ENCODE data around the gene ARHGEF4. TPM values are rescaled to one million over a fixed set of nuclear protein-coding genes. Genes with fewer than 3 reads are reported as not detected.

Gene ARHGEF4
- total RNA-seq, 1 experiment from 2014 or later = 26.6 TPM

GRCh38 chr2:130823171-130823885, 13.4 kb upstream of the ARHGEF4 start:
- Histone ChIP-seq H2AFZ (ENCODE audit: low read depth, low read length, poor library complexity, severe bottlenecking) (no peak overlapping the region), H4K20me1 (ENCODE audit: insufficient read depth) (no peaks in the 10 kb centered on the region), H3K4me1 (ENCODE audit: control insufficient read depth in 1 of 2, insufficient read depth in 2 of 2, low read length in 2 of 2) (peaks cover 0 to 29% of the 10 kb centered on the region in 2 experiments; a peak in 2 of 4 replicates), H3K4me2 (ENCODE audit: low read length) (no peak overlapping the region), H3K9me3 (ENCODE audit: control insufficient read depth in 1 of 2, insufficient read depth in 1 of 2, low read depth in 1 of 2, low read length in 2 of 2) (no peaks in the 10 kb centered on the region), H3K27me3 (ENCODE audit: insufficient read depth, low read length) (no peaks in the 10 kb centered on the region), H3K36me3 (ENCODE audit: control insufficient read depth in 1 of 2, insufficient read depth in 2 of 2, low read length in 2 of 2) (no peaks in the 10 kb centered on the region), H3K4me3 (replicated peaks in 1 of 2; ENCODE audit: low read depth in 1 of 2, low read length in 2 of 2) (no peak overlapping the region), H3K9ac (ENCODE audit: low read length) (no peak overlapping the region), H3K79me2 (ENCODE audit: insufficient read depth, low read length) (no peaks in the 10 kb centered on the region), H3K9me2 (ENCODE audit: insufficient read depth) (no peaks in the 10 kb centered on the region), H3K27ac (ENCODE audit: low read depth, low read length) (no peak overlapping the region)
- CTCF ChIA-PET = no interaction called here
- POLR2A ChIA-PET = no interaction called here
- TF ChIP-seq JUND (IDR thresholded peaks at IDR 0.05) = no peak
- TF ChIP-seq ZFX (IDR thresholded peaks at IDR 0.05) = no peak
- no peak for TF ChIP-seq EGR1 (IDR thresholded peaks at IDR 0.05; ENCODE audit: low read depth)
- no peak for TF ChIP-seq ZBTB33 (IDR thresholded peaks at IDR 0.05; ENCODE audit: extremely low read depth, insufficient replicate concordance, low read length)
- TF ChIP-seq ELF1 (IDR thresholded peaks at IDR 0.05; ENCODE audit: borderline replicate concordance, low read depth) = no peak
- no peak for TF ChIP-seq CBX3 (IDR thresholded peaks at IDR 0.05; ENCODE audit: low read depth)
- no peak for TF ChIP-seq ATF3 (IDR thresholded peaks at IDR 0.05)
- no peak for TF ChIP-seq SP1 (IDR thresholded peaks at IDR 0.05; ENCODE audit: low read depth)
- no peak for TF ChIP-seq REST (IDR thresholded peaks at IDR 0.05; ENCODE audit: low read depth)
- no peak for TF ChIP-seq EZH2 (IDR thresholded peaks at IDR 0.05)
- no peak for TF ChIP-seq SIN3A (IDR thresholded peaks at IDR 0.05; ENCODE audit: low read depth)
- no peak for TF ChIP-seq MAX (IDR thresholded peaks at IDR 0.05)
- no peak for TF ChIP-seq TCF7L2 (IDR thresholded peaks at IDR 0.05; ENCODE audit: borderline replicate concordance, extremely low read depth, insufficient read depth, insufficient read length)
- intact Hi-C loops (cut with micrococcal nuclease) = no loop called here
- DNase-seq (ENCODE audit: low read depth, low spot score) (no peak), ATAC-seq (no peak)
- BruUV-seq (replicated peaks) = no TSS peak
- RAD21 ChIA-PET (ENCODE audit: low non-redundant PET in 1 of 2, low total read pairs in 2 of 2, uncharacterized antibody in 2 of 2, unreplicated experiment in 2 of 2) = no interaction called here

Data from HCT116 (cell line).